Right lobe of liver (tissue), 6 donors: ENCODE measurements around the gene CRK. TPM values are rescaled to one million over a fixed set of nuclear protein-coding genes. Genes with fewer than 3 reads are reported as not detected.

ENCODE experiments used
- ATAC-seq, 4 donors: fragments of 200-7000 bp; cut with Tn5 transposase; one replicate each; pipeline ENCODE4 v1.9.1; 2020; ENCODE audit warnings: mild to moderate bottlenecking in 4 of 4, moderate library complexity in 4 of 4
- DNase-seq, 3 donors: peaks; one replicate each; pipeline ENCODE4 v3.0.0-alpha.2; 2020
- H3K27ac ChIP-seq, 3 donors: fragments of 200-600 bp; one replicate each; pipeline ENCODE4 v1.8.0; 2022
- H3K27me3 ChIP-seq, 2 donors: fragments of 200-600 bp; one replicate each; pipeline ENCODE4 v1.8.0; 2022
- H3K36me3 ChIP-seq, 4 donors: fragments of 200-600 bp; sonication (generic) in 1 of 4; one replicate each; pipeline versions ENCODE4 v1.5.1 to v1.8.0; 2017 to 2022; ENCODE audit warnings: control low read depth in 1 of 4
- H3K4me1 ChIP-seq, 4 donors: fragments of 200-600 bp; sonication (generic) in 1 of 4; one replicate each; pipeline versions ENCODE4 v1.5.1 to v1.8.0; 2017 to 2022; ENCODE audit warnings: control low read depth in 1 of 4
- H3K4me3 ChIP-seq, 3 donors: fragments of 200-600 bp; one replicate each; pipeline ENCODE4 v1.8.0; 2022
- H3K9me3 ChIP-seq, 4 donors: fragments of 200-600 bp; sonication (generic) in 1 of 4; one replicate each; pipeline versions ENCODE4 v1.5.1 to v1.8.0; 2017 to 2022; ENCODE audit warnings: control low read depth in 1 of 4
- POLR2A ChIP-seq: fragments of 450-650 bp; IDR thresholded peaks from one replicate; pipeline ENCODE4 v1.6.1; 2017; ENCODE audit warnings: antibody characterized with exemption, mild to moderate bottlenecking
- WGBS: methylation state at CpG from one replicate; pipeline ENCODE4 v1.1.6; 2018; ENCODE audit warnings: low coverage, low lambda C conversion rate; ENCODE audit not compliant: insufficient coverage; ENCODE audit errors: missing lambda C conversion rate; 5-methylcytosine and 5-hydroxymethylcytosine counted together
- intact Hi-C, 2 donors: fragments of 100-400 bp; cut with DNase I; formaldehyde crosslinking; loops; one replicate each; pipeline versions ENCODE4 v1.11.2 to v1.14.1; 2022
- total RNA-seq, 6 experiments: library from RNA; depleted of rRNA in 2 of 6; stranded (reverse); fragments of >200 nt in 2 of 6; fragmentation: NEBNext Ultra II Directional in 3 of 6; extraction: Animal tissue kit (Norgen Biotek cat#: 25700) in 3 of 6; gene quantifications; one replicate each; pipeline versions ENCODE4 v1.1.0 to v1.2.4, GENCODE V29; 2016 to 2023
- TF ChIP-seq, protein P1 (sequence below), 4 donors: fragments of 200-600 bp in 3 of 4; fragments of 450-650 bp in 1 of 4; IDR thresholded peaks; one replicate each; pipeline versions ENCODE4 v1.5.1 to v1.8.0; 2016 to 2022; ENCODE audit warnings: antibody characterized with exemption in 4 of 4, mild to moderate bottlenecking in 2 of 4
- donor health status: DM: no; HTN: yes; CAD: no.
- donor health status: DM: no; HTN: no; CAD: no.
- donor health status: DM: no; HTN: no; CAD: no.
- donor health status: DM: no; HTN: yes; CAD: no.
- donor health status: DM: no; HTN: yes; CAD: no.

CRK gene
- total RNA-seq, 6 experiments from 2014 or later: 33.9 to 58.6 (median 47.6) TPM

DNA sequence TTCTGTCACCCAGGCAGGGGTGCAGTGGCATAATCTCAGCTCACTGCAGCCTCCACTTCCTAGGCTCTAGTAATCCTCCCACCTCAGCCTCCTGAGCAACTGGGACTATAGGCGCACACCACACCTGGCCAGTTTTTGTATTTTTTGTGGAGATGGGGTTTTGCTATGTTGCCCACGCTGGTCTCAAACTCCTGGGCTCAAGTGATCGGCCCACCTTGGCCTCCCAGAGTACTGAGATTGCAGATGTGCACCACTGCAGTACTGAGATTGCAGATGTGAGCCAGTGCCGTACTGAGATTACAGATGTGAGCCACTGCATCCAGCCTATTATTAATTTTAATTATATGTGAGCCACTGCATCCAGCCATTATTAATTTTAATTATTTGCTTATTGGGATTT lies 13.8 kb downstream of the CRK start:
- ATAC-seq (no peak), DNase-seq (no peak)
- intact Hi-C loops: loop anchor here in 1 of 2 donors (10.0 kb wide), 1 partner anchor 77 kb away; no protein-coding TSS in a partner anchor
- Histone ChIP-seq H3K36me3 (no peaks in the 10 kb centered on the region), H3K27ac (no peak overlapping the region), H3K4me3 (no peak overlapping the region), H3K27me3 (no peaks in the 10 kb centered on the region), H3K9me3 (no peaks in the 10 kb centered on the region), H3K4me1 (peaks cover 0 to 15% (median 3%) of the 10 kb centered on the region in 4 donors)
- 100% methylated on average over 4 of the region's 4 CpGs for whole genome bisulfite sequencing
- no peak for TF ChIP-seq POLR2A
- TF ChIP-seq, protein P1, sequence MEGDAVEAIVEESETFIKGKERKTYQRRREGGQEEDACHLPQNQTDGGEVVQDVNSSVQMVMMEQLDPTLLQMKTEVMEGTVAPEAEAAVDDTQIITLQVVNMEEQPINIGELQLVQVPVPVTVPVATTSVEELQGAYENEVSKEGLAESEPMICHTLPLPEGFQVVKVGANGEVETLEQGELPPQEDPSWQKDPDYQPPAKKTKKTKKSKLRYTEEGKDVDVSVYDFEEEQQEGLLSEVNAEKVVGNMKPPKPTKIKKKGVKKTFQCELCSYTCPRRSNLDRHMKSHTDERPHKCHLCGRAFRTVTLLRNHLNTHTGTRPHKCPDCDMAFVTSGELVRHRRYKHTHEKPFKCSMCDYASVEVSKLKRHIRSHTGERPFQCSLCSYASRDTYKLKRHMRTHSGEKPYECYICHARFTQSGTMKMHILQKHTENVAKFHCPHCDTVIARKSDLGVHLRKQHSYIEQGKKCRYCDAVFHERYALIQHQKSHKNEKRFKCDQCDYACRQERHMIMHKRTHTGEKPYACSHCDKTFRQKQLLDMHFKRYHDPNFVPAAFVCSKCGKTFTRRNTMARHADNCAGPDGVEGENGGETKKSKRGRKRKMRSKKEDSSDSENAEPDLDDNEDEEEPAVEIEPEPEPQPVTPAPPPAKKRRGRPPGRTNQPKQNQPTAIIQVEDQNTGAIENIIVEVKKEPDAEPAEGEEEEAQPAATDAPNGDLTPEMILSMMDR (IDR thresholded peaks at IDR 0.05): no peak

DNA sequence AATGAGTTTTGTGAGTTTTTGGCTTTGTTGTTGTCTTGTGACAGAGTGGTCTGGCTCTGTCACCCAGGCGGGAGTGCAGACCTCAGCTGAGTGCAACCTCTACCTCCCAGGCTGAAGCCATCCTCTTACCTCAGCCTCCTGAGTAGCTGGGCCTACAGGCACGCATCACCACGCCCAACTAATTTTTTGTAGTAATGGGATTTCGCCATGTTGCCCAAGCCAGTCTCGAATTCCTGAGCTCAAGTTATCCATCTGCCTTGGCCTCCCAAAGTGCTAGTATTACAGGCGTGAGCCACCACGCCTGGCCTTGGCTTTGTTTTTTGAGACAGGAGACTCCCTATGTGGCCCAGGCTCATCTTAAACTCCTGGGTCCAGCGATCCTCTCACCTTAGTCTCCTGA lies 15.1 kb downstream of the CRK start:
- ATAC-seq: no peak
- intact Hi-C loops: loop anchor here in 1 of 2 donors (10.0 kb wide), 1 partner anchor 76 kb away; no protein-coding TSS in a partner anchor

DNA sequence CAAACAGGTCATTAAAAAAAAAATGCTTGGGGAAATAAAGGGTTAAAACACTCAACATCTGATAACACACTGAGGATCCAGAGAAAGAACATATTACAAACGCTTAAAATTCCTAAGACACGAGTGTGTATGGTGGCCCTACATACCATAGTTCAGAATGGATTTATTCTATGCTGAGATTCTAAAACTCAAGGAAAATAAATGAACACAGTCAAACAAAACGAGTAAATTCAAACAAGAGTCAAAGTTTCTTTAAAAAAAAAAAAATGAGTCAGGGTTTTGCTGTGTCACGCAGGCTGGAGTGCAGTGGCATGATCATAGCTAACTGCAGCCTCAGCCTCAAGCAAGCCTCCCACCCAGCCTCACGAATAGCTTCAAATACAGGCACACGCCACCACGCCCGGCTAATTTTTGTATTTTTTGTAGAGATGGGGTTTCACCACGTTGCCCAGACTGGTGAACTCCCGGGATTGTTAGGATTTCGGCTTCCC lies 17.4 kb downstream of the CRK start:
- DNase-seq: no peak

More for the DNA sequence above, 15.1 kb downstream of the CRK start:
- no peak overlapping the region for H3K4me3 ChIP-seq
- no peaks in the 10 kb centered on the region for H3K27me3 ChIP-seq
- H3K27ac ChIP-seq: no peak overlapping the region
- H3K4me1 ChIP-seq: peaks cover 0 to 15% (median 3%) of the 10 kb centered on the region in 4 donors
- H3K9me3 ChIP-seq: no peaks in the 10 kb centered on the region
- TF ChIP-seq, protein P1 (IDR thresholded peaks at IDR 0.05): no peak
- no peak for TF ChIP-seq POLR2A
- DNase-seq: no peak
- WGBS: 94% methylated on average over 6 of the region's 8 CpGs
- H3K36me3 ChIP-seq: peaks cover 0 to 10% (median 8%) of the 10 kb centered on the region in 4 donors

DNA sequence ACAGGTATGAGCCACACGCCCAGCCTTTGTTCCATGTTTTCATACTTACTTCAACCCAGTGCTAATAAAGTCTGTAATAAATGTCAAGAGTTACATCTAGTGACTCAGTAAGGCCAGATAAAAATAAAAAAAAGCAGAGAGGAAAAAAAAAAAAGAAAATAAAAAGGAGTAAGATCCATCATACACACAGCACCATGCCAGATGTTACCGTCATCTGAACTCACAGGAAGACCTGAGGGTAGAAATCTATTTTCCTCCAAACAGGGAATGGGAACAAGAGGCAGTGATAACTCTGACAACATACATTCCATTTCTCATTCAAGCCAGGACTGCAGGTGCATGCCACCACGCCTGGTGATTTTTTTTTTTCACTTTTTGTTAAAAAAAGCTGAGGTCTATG lies 20.7 kb downstream of the CRK start:
- H3K4me3 ChIP-seq: no peak overlapping the region
- intact Hi-C loops: no loop called here
- H3K9me3 ChIP-seq: no peaks in the 10 kb centered on the region
- peaks cover 0 to 19% (median 3%) of the 10 kb centered on the region in 4 donors for H3K4me1 ChIP-seq
- ATAC-seq (no peak), DNase-seq (no peak)
- no peak overlapping the region for H3K27ac ChIP-seq
- H3K36me3 ChIP-seq: peaks cover 0 to 18% (median 16%) of the 10 kb centered on the region in 4 donors
- WGBS: 64% methylated on average over 3 of the region's 3 CpGs
- no peaks in the 10 kb centered on the region for H3K27me3 ChIP-seq
- TF ChIP-seq, protein P1 (IDR thresholded peaks at IDR 0.05): no peak
- TF ChIP-seq POLR2A: no peak

More for the DNA sequence above, 17.4 kb downstream of the CRK start:
- WGBS: 52% methylated on average over 8 of the region's 11 CpGs
- Histone ChIP-seq H3K27me3 (no peaks in the 10 kb centered on the region), H3K4me1 (peaks cover 0 to 19% (median 3%) of the 10 kb centered on the region in 4 donors), H3K9me3 (no peaks in the 10 kb centered on the region), H3K4me3 (no peak overlapping the region), H3K36me3 (peaks cover 0 to 18% (median 16%) of the 10 kb centered on the region in 4 donors), H3K27ac (peak overlapping the region in 1 of 3 donors; percentile 25)
- peak; percentile 43 to 79 (median 61) for ATAC-seq
- TF ChIP-seq, protein P1 (IDR thresholded peaks at IDR 0.05): no peak
- no peak for TF ChIP-seq POLR2A
- intact Hi-C loops: no loop called here
